ENCODE results near the gene EPB41L4B.

Gene EPB41L4B

GRCh38 chr9:109309282-109309681 is 11.6 kb downstream of the EPB41L4B start:
- TF ChIP-seq, protein P1, sequence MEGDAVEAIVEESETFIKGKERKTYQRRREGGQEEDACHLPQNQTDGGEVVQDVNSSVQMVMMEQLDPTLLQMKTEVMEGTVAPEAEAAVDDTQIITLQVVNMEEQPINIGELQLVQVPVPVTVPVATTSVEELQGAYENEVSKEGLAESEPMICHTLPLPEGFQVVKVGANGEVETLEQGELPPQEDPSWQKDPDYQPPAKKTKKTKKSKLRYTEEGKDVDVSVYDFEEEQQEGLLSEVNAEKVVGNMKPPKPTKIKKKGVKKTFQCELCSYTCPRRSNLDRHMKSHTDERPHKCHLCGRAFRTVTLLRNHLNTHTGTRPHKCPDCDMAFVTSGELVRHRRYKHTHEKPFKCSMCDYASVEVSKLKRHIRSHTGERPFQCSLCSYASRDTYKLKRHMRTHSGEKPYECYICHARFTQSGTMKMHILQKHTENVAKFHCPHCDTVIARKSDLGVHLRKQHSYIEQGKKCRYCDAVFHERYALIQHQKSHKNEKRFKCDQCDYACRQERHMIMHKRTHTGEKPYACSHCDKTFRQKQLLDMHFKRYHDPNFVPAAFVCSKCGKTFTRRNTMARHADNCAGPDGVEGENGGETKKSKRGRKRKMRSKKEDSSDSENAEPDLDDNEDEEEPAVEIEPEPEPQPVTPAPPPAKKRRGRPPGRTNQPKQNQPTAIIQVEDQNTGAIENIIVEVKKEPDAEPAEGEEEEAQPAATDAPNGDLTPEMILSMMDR (IDR thresholded peaks at IDR 0.05; ENCODE audit: low read depth, low read length) = no peak

GRCh38 chr9:109307380-109308240 is 13.2 kb downstream of the EPB41L4B start:
- TF ChIP-seq, protein P1 (IDR thresholded peaks at IDR 0.05; ENCODE audit: low read depth, low read length) = no peak
- H3K4me3 ChIP-seq (ENCODE audit: low read depth, low read length) = no peak overlapping the region

More at GRCh38 chr9:109309282-109309681, 11.6 kb downstream of the EPB41L4B start:
- H3K4me3 ChIP-seq (ENCODE audit: low read depth, low read length) = no peak overlapping the region

DNA sequence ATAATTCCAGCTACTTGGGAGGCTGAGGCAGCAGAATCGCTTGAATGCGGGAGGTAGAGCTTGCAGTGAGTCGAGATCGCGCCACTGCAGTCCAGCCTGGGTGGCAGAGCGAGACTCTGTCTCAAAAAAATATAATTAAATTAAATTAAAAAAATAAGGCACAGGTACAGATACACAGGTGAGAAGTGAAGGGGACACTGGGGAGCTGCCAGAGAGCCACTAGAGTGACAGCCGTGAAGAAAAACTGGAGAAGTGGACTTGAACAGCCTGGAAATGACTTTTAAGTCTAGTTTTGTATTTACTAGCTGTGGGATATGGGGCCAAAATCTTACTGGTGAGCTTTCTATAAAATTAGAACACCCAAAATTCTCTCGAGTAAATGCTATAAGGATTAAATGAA is 15.1 kb downstream of the EPB41L4B start:
- TF ChIP-seq, protein P1 (IDR thresholded peaks at IDR 0.05; ENCODE audit: low read depth, low read length) = no peak
- H3K4me3 ChIP-seq (ENCODE audit: low read depth, low read length) = no peak overlapping the region

DNA sequence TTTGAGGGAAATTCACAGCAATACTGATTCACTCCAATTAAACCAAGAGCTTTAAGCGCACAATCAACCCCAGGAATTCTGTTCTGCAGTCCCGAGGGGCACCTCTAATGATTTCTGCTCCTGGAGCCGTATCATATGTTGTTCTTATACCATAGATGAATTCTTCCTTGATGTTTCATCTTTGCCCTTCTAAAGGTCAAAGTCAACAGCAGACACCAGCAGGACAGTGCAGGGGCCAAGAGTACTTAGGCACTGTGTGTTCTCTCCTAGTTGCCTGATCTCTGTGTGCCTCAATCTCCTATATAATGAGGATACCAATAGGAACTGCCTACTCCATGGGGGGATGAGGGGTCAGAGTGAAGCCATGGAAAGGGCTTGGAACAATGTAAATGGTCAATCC is 16.5 kb downstream of the EPB41L4B start:
- no peak overlapping the region for H3K4me3 ChIP-seq (ENCODE audit: low read depth, low read length)
- TF ChIP-seq, protein P1 (IDR thresholded peaks at IDR 0.05; ENCODE audit: low read depth, low read length) = no peak

- TF ChIP-seq, protein P1 (IDR thresholded peaks at IDR 0.05; ENCODE audit: low read depth, low read length) = no peak
- no peak overlapping the region for H3K4me3 ChIP-seq (ENCODE audit: low read depth, low read length)
Observed at GRCh38 chr9:109303900-109304299, 17.0 kb downstream of the EPB41L4B start.

DNA sequence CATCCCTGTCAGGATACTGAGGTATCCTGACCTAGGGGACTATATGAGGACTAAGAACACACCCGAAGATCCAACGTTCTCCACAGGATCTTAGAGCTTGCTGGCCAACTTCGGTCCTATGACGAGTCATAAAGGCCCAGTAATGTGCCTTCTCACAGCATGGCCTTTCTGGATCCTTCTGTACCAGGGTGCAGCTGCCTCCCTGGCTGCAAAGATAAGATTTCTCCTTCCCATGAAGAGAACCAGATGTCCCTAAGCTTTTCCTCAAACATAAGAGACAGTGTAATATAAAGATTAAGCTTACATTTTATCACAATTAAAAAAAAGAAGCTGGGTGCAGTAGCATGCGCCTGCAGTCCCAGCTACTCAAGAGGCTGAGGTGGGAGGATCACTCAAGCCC is 18.3 kb downstream of the EPB41L4B start:
- TF ChIP-seq, protein P1 (IDR thresholded peaks at IDR 0.05; ENCODE audit: low read depth, low read length) = no peak
- no peak overlapping the region for H3K4me3 ChIP-seq (ENCODE audit: low read depth, low read length)

DNA sequence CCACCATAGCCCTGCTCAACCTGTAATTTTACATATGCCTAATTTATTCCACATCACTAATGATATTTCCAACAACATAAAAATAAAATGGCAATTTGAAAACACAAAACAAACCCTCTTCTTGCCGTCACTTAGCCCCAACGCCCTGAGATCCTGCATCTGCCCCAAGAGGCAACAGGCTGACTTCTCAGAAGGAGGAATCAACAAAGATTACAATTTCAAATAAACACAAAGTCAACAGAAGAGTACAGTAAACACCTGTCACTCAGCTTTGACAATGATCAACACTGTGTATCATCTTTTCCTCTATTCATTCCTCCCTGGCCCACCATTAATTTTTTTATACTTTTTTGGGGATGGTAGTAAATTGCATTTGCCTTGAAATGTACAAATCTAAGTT is 19.8 kb downstream of the EPB41L4B start:
- TF ChIP-seq, protein P1 (IDR thresholded peaks at IDR 0.05; ENCODE audit: low read depth, low read length) = no peak
- H3K4me3 ChIP-seq (ENCODE audit: low read depth, low read length) = no peak overlapping the region
